A172 (cell line): ENCODE measurements around the gene KRTAP22-1. TPM values are rescaled to one million over a fixed set of nuclear protein-coding genes. Genes with fewer than 3 reads are reported as not detected.

Source experiments
- DNase-seq: peaks from one replicate; pipeline ENCODE4 v3.0.0-alpha.2; 2015; ENCODE audit warnings: low spot score
- total RNA-seq: library from RNA; depleted of rRNA; stranded (reverse); fragments of >200 nt; shearing (Covaris generic); gene quantifications from 2 replicates; pipeline ENCODE4 v1.2.3, GENCODE V29; 2014; rRNA removed

Gene KRTAP22-1
- total RNA-seq, 1 experiment from 2014 or later = not detected

DNA sequence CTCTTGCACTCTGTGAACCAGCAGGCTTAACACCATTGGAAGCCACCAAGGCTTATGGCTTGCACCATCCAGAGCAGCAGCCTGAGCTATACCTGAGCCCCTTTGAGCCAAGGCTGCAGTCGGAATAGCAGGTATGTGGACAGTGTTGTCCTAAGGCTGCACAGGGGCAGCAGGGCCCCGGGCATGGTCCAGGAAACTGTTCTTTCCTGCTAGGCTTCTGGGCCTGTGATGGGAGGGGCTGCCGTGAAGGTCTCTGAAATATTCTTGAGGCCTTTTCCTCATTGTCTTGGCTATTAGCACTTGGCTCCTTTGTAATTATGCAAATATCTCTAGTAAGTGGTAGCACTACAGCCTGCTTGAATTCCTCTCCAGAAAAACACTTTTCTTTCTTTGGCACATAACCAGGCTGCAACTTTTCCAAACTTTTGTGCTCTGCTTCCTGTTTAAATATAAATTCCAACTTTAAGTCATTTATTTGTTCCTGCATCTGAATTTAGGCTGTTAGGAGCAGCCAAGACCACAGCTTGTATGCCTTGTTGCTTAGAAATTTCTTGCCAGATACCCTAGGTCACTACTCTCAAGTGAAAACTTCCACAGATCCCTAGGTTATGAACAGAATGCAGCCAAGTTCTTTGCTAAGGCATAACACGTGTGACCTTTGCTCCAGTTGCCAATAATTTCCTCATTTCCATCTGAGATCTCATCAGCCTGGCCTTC, 24.7 kb downstream of the KRTAP22-1 start:
- no peak for DNase-seq

DNA sequence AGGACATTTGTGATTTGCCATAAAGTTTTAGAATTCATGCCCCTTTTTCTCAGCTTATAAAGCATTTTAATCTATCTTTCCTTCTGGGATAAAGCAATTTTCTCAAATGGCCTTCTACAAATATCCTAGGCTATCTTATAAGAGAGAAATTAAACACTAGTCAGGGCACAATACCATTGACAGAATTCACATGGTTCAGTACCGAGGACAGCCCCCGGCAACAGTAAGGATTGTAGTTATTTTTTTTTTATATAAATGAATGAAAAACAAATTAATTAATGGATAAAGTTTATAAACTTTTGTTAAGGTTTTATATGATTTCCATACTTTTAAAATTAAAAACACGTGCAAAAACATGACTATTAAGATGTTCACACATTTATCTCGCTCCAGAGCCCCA, 27.2 kb downstream of the KRTAP22-1 start:
- no peak for DNase-seq

DNA sequence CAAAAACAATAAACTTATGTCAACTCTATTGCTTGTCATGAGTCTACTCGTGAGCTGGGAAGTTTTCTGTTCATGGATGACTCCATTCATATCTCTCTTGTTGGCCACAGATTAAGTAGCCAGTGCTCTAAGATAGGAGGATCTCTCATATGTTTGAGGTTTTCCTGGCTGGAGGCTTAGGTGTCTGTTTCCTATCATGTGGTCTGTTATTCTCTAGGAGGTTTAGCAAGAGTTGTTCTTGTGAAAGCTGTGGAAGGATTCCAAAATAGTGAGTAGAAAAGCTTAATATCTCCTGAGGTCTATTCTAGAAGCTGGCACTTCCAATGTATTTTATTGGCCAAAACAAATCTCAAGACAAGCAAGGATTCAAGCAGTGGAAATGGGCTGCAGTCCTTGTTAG, 28.3 kb downstream of the KRTAP22-1 start:
- DNase-seq = no peak

DNA sequence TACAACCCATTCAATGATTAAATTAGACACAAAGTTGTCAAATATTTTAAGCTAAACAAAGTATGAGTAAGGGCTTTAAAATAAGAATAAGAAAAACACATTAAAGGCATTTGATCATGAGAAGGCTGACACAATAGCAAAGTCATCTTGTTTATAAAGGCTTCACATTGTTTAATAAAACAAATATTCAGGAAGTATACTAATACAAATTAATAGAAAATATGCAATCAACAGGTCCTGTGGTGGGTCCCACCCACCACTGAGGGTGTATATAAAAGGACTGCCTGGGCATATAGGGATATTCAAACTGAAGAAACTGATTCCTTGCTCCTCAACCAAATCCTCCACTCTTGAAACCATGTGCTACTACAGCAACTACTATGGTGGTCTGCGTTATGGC, 34.0 kb downstream of the KRTAP22-1 start, which contains the start of gene KRTAP20-2:
Gene KRTAP20-2 (plus strand): TSS at position 301 of the 400 bp plus-strand sequence. CDS start 58 bp downstream, at position 359.
- DNase-seq = no peak

DNA sequence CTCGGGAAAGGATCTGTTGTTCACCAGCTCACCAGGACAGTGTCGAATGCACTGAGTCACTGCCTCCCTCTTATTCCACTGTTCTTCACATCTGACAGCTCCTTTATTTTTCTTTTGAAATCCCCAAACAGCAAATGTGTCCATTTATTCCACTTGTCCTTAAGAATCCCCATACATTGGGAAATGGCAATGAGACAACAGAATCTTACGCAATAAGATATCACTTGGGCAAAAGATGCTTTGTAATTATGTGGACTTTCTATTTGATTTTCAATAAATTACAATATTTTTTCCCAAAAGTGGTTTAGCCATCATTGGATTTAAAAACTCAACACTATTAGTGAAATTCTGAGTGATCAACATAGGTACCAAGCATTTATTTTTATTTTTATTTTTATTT, 37.8 kb downstream of the KRTAP22-1 start:
- no peak for DNase-seq

DNA sequence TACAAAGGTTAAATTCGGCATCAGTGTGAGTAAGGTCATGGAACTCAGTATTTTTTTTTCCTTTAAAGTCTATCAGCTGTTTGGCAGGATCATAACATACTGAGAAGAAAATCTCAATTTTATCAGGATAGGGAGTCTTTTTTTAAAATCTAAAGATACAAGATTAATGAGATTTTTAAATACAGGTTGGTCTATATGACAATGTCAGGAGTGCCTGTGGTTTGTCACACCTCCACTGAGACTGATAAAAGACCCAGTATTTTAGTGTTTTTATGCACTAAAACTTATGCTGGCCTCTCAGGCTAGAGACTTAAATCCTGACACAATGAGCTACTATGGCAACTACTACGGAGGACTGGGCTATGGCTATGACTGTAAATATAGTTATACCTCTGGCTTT, 41.7 kb downstream of the KRTAP22-1 start, which contains the start of gene KRTAP20-3:
Gene KRTAP20-3 (plus strand): TSS at position 301 of the 400 bp plus-strand sequence.
- no peak for DNase-seq

DNA sequence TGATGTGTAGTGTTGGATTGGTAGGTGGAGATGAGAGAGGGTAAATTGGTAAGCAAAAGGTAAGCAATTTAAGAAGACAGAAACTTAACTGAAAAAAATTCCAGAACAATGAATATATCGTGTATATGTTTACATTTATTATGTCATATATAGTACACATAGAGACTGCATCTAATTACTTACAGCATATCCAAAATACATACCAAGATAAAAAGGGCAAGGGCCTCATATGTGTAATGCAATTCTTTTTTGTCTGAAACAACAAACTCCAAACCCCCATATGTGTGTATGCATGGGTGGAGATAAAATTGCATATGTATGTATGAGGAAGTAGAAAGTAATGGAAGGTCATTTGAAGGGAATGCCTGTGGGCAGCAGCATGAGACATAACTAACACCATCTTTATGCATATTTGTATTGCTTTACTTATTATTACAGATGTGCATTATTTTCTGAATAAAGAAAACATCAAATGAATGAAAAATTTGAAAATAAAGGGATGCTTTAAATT, 46.1 kb downstream of the KRTAP22-1 start:
- DNase-seq = no peak

Other genes starting within 250 kb of the KRTAP22-1 start
- gene KRTAP13-2, start 228.8 kb upstream of the KRTAP22-1 start, total RNA-seq = not detected in 2 replicates
- not detected in 2 replicates for gene KRTAP13-1, start 205.1 kb upstream of the KRTAP22-1 start, total RNA-seq
- not detected in 2 replicates for gene KRTAP13-3, start 175.2 kb upstream of the KRTAP22-1 start, total RNA-seq
- gene KRTAP13-4, start 170.9 kb upstream of the KRTAP22-1 start, total RNA-seq = not detected in 2 replicates
- gene KRTAP15-1, start 160.8 kb upstream of the KRTAP22-1 start, total RNA-seq = not detected in 2 replicates
- not detected in 2 replicates for gene KRTAP19-1, start 120.7 kb upstream of the KRTAP22-1 start, total RNA-seq
- gene KRTAP19-2, start 113.7 kb upstream of the KRTAP22-1 start, total RNA-seq = not detected in 2 replicates
- not detected in 2 replicates for gene KRTAP19-3, start 109.1 kb upstream of the KRTAP22-1 start, total RNA-seq
- gene KRTAP19-4, start 103.9 kb upstream of the KRTAP22-1 start, total RNA-seq = not detected in 2 replicates
- gene KRTAP19-5, start 98.9 kb upstream of the KRTAP22-1 start, total RNA-seq = not detected in 2 replicates
- not detected in 2 replicates for gene KRTAP19-6, start 59.2 kb upstream of the KRTAP22-1 start, total RNA-seq
- gene KRTAP19-7, start 39.8 kb upstream of the KRTAP22-1 start, total RNA-seq = not detected in 2 replicates
- not detected in 2 replicates for gene KRTAP22-2, start 10.7 kb upstream of the KRTAP22-1 start, total RNA-seq
- gene KRTAP6-3, start 8.6 kb upstream of the KRTAP22-1 start, total RNA-seq = not detected in 2 replicates
- gene KRTAP6-2, start 2.2 kb upstream of the KRTAP22-1 start, total RNA-seq = not detected in 2 replicates
- gene KRTAP6-1, start 12.8 kb downstream of the KRTAP22-1 start, total RNA-seq = not detected in 2 replicates
- gene KRTAP20-1, start 15.3 kb downstream of the KRTAP22-1 start, total RNA-seq = not detected in 2 replicates
- gene KRTAP20-4, start 19.5 kb downstream of the KRTAP22-1 start, total RNA-seq = not detected in 2 replicates
- not detected in 2 replicates for gene KRTAP20-2, start 34.1 kb downstream of the KRTAP22-1 start, total RNA-seq
- gene KRTAP20-3, start 41.8 kb downstream of the KRTAP22-1 start, total RNA-seq = not detected in 2 replicates
- not detected in 2 replicates for gene KRTAP21-3, start 117.7 kb downstream of the KRTAP22-1 start, total RNA-seq
- not detected in 2 replicates for gene KRTAP21-2, start 146.2 kb downstream of the KRTAP22-1 start, total RNA-seq
- gene KRTAP21-1, start 154.3 kb downstream of the KRTAP22-1 start, total RNA-seq = not detected in 2 replicates
- gene KRTAP8-1, start 212.2 kb downstream of the KRTAP22-1 start, total RNA-seq = not detected in 2 replicates
- gene KRTAP7-1, start 228.7 kb downstream of the KRTAP22-1 start, total RNA-seq = not detected in 2 replicates